ENCODE data around the gene HABP4.

- TF ChIP-seq POLR2A (IDR thresholded peaks at IDR 0.05) (no peak), CTCF (IDR thresholded peaks at IDR 0.05) (no peak)
Observed at GRCh38 chr9:96484521-96484931, 34.6 kb downstream of the HABP4 start.

All from esophagus squamous epithelium (tissue), 4 donors.